Liver (tissue), 9 donors: ENCODE measurements around the gene DNAJB6. TPM values are rescaled to one million over a fixed set of nuclear protein-coding genes. Genes with fewer than 3 reads are reported as not detected.

ENCODE experiments used
- DNase-seq: peaks from one replicate; pipeline ENCODE4 v3.0.0-alpha.2; 2017; ENCODE audit warnings: low spot score
- H3K27ac ChIP-seq, 2 donors: one replicate each; pipeline ENCODE4 v1.7.0; 2013; ENCODE audit warnings: inconsistent platforms in 2 of 2, low read length in 2 of 2, control low read depth in 1 of 2, low read depth in 1 of 2, mild to moderate bottlenecking in 1 of 2
- H3K27me3 ChIP-seq, 4 donors: one replicate each; pipeline versions ENCODE4 v1.6.1 to v1.7.0; 2013; ENCODE audit warnings: low read length in 3 of 4, inconsistent platforms in 1 of 4, mild to moderate bottlenecking in 1 of 4, moderate library complexity in 1 of 4; ENCODE audit not compliant: control insufficient read depth in 4 of 4, insufficient read depth in 4 of 4
- H3K36me3 ChIP-seq, 4 donors: one replicate each; pipeline versions ENCODE4 v1.6.1 to v1.7.0; 2013; ENCODE audit warnings: low read length in 3 of 4, mild to moderate bottlenecking in 3 of 4, low read depth in 1 of 4, moderate library complexity in 1 of 4; ENCODE audit not compliant: control insufficient read depth in 4 of 4, insufficient read depth in 3 of 4
- H3K4me1 ChIP-seq, 4 donors: one replicate each; pipeline versions ENCODE4 v1.6.1 to v1.7.0; 2013; ENCODE audit warnings: low read length in 3 of 4, mild to moderate bottlenecking in 3 of 4, moderate library complexity in 1 of 4; ENCODE audit not compliant: control insufficient read depth in 4 of 4, insufficient read depth in 4 of 4
- H3K4me3 ChIP-seq, 3 donors: one replicate each; pipeline versions ENCODE4 v1.6.1 to v1.7.0; 2013; ENCODE audit warnings: low read length in 3 of 3, control low read depth in 1 of 3, low read depth in 1 of 3, mild to moderate bottlenecking in 1 of 3
- H3K9ac ChIP-seq, 2 donors: one replicate each; pipeline ENCODE4 v1.7.0; 2013; ENCODE audit warnings: low read length in 2 of 2, mild to moderate bottlenecking in 2 of 2, moderate library complexity in 2 of 2, control low read depth in 1 of 2, low read depth in 1 of 2
- H3K9me3 ChIP-seq, 4 donors: one replicate each; pipeline versions ENCODE4 v1.6.1 to v1.7.0; 2013; ENCODE audit warnings: low read length in 3 of 4; ENCODE audit not compliant: control insufficient read depth in 4 of 4
- ATF3 ChIP-seq: IDR thresholded peaks from 2 replicates; pipeline ENCODE4 v1.6.1; 2016; ENCODE audit warnings: antibody characterized with exemption
- EGR1 ChIP-seq, 2 donors: IDR thresholded peaks; 2 replicates each; pipeline ENCODE4 v1.6.1; 2016 to 2018; ENCODE audit warnings: antibody characterized with exemption in 2 of 2, low read depth in 2 of 2
- FOXA1 ChIP-seq: IDR thresholded peaks from 2 replicates; pipeline ENCODE4 v1.6.1; 2016; ENCODE audit warnings: antibody characterized with exemption
- FOXA2 ChIP-seq: IDR thresholded peaks from 2 replicates; pipeline ENCODE4 v1.6.1; 2016; ENCODE audit warnings: antibody characterized with exemption
- GABPA ChIP-seq, 2 donors: IDR thresholded peaks in 1 of 2; conservative IDR thresholded peaks in 1 of 2; 2 replicates each; pipeline ENCODE4 v1.6.1; 2016; ENCODE audit warnings: antibody characterized with exemption in 2 of 2, mild to moderate bottlenecking in 1 of 2, moderate library complexity in 1 of 2
- HNF4G ChIP-seq: IDR thresholded peaks from 2 replicates; pipeline ENCODE4 v1.6.1; 2016; ENCODE audit warnings: antibody characterized with exemption
- JUND ChIP-seq, 2 donors: IDR thresholded peaks; 2 replicates each; pipeline ENCODE4 v1.6.1; 2016; ENCODE audit warnings: antibody characterized with exemption in 2 of 2
- MAX ChIP-seq: IDR thresholded peaks from 2 replicates; pipeline ENCODE4 v1.6.1; 2016; ENCODE audit warnings: antibody characterized with exemption
- NR2F2 ChIP-seq: IDR thresholded peaks from 2 replicates; pipeline ENCODE4 v1.6.1; 2016; ENCODE audit warnings: antibody characterized with exemption
- RAD21 ChIP-seq, 2 donors: IDR thresholded peaks; 2 replicates each; pipeline ENCODE4 v1.6.1; 2016; ENCODE audit warnings: antibody characterized with exemption in 2 of 2, mild to moderate bottlenecking in 2 of 2
- REST ChIP-seq: IDR thresholded peaks from 2 replicates; pipeline ENCODE4 v1.6.1; 2016; ENCODE audit warnings: antibody characterized with exemption, mild to moderate bottlenecking
- RXRA ChIP-seq, 2 donors: IDR thresholded peaks; 2 replicates each; pipeline ENCODE4 v1.6.1; 2017 to 2018; ENCODE audit warnings: antibody characterized with exemption in 2 of 2, mild to moderate bottlenecking in 1 of 2
- SP1 ChIP-seq: IDR thresholded peaks from 2 replicates; pipeline ENCODE4 v1.6.1; 2018; ENCODE audit warnings: antibody characterized with exemption, mild to moderate bottlenecking
- TAF1 ChIP-seq: conservative IDR thresholded peaks from 2 replicates; pipeline ENCODE4 v1.6.1; 2016; ENCODE audit warnings: antibody characterized with exemption, mild to moderate bottlenecking
- YY1 ChIP-seq: IDR thresholded peaks from 2 replicates; pipeline ENCODE4 v1.6.1; 2016; ENCODE audit warnings: antibody characterized with exemption, mild to moderate bottlenecking
- WGBS: extraction: QIAGEN DNeasy Blood & Tissue Kit; methylation state at CpG from one replicate; pipeline ENCODE4 v1.1.7; 2013; 5-methylcytosine and 5-hydroxymethylcytosine counted together
- polyA plus RNA-seq, 2 donors: library from polyadenylated mRNA; stranded (reverse) in 1 of 2; unstranded in 1 of 2; fragments of 200-250 nt in 1 of 2; fragments of >200 nt in 1 of 2; fragmentation: Nextera tagmentation in 1 of 2; extraction: Ambion mirVana in 1 of 2; gene quantifications; one replicate each; pipeline versions ENCODE4 v1.2.1 to v1.2.3, GENCODE V29; 2013 to 2015
- total RNA-seq, 2 donors: library from RNA; depleted of rRNA; stranded (reverse); fragments of >200 nt; gene quantifications; one replicate each; pipeline ENCODE4 v1.2.3, GENCODE V29; 2014
- TF ChIP-seq, protein P1 (sequence below): fragments of 150-350 bp; IDR thresholded peaks from 2 replicates; pipeline ENCODE4 v1.5.1; 2017; ENCODE audit warnings: improper control_type of control experiment, low read depth, low read length; ENCODE audit not compliant: missing input control
- TF ChIP-seq, protein P2 (sequence below): IDR thresholded peaks from 2 replicates; pipeline ENCODE4 v1.6.1; 2016; ENCODE audit warnings: antibody characterized with exemption
- donor health status: healthy.
- donor health status: healthy.
- donor health status: healthy.
- donor health status: healthy.
- donor health status: healthy.

Gene DNAJB6
- total and polyA plus RNA-seq, 4 donors, result 26.5 to 46.6 (median 42.4) TPM

- Histone ChIP-seq H3K4me1 (no peaks in the 10 kb centered on the region), H3K9me3 (no peaks in the 10 kb centered on the region), H3K4me3 (no peak overlapping the region), H3K27ac (no peak overlapping the region), H3K9ac (no peak overlapping the region), H3K27me3 (no peaks in the 10 kb centered on the region), H3K36me3 (no peaks in the 10 kb centered on the region)
- no peak for DNase-seq
- WGBS, result 83% methylated on average over 29 of the region's 29 CpGs
- TF ChIP-seq GABPA (IDR thresholded peaks at IDR 0.05 in 1 of 2, conservative IDR thresholded peaks at IDR 0.05 in 1 of 2) (no peak), MAX (no peak), RAD21 (IDR thresholded peaks at IDR 0.05) (no peak), FOXA2 (no peak), JUND (IDR thresholded peaks at IDR 0.05) (no peak), RXRA (IDR thresholded peaks at IDR 0.05) (no peak), NR2F2 (no peak), FOXA1 (no peak), EGR1 (IDR thresholded peaks at IDR 0.05; ENCODE audit: low read depth in 2 of 2) (no peak)
- TF ChIP-seq, protein P1, sequence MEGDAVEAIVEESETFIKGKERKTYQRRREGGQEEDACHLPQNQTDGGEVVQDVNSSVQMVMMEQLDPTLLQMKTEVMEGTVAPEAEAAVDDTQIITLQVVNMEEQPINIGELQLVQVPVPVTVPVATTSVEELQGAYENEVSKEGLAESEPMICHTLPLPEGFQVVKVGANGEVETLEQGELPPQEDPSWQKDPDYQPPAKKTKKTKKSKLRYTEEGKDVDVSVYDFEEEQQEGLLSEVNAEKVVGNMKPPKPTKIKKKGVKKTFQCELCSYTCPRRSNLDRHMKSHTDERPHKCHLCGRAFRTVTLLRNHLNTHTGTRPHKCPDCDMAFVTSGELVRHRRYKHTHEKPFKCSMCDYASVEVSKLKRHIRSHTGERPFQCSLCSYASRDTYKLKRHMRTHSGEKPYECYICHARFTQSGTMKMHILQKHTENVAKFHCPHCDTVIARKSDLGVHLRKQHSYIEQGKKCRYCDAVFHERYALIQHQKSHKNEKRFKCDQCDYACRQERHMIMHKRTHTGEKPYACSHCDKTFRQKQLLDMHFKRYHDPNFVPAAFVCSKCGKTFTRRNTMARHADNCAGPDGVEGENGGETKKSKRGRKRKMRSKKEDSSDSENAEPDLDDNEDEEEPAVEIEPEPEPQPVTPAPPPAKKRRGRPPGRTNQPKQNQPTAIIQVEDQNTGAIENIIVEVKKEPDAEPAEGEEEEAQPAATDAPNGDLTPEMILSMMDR, result no peak
- TF ChIP-seq, protein P2, sequence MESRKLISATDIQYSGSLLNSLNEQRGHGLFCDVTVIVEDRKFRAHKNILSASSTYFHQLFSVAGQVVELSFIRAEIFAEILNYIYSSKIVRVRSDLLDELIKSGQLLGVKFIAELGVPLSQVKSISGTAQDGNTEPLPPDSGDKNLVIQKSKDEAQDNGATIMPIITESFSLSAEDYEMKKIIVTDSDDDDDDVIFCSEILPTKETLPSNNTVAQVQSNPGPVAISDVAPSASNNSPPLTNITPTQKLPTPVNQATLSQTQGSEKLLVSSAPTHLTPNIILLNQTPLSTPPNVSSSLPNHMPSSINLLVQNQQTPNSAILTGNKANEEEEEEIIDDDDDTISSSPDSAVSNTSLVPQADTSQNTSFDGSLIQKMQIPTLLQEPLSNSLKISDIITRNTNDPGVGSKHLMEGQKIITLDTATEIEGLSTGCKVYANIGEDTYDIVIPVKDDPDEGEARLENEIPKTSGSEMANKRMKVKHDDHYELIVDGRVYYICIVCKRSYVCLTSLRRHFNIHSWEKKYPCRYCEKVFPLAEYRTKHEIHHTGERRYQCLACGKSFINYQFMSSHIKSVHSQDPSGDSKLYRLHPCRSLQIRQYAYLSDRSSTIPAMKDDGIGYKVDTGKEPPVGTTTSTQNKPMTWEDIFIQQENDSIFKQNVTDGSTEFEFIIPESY, result no peak
These were observed 94.6 kb downstream of the DNAJB6 start for GRCh38 chr7:157431173-157431950.

GRCh38 chr7:157431951-157432540 is 95.2 kb downstream of the DNAJB6 start:
- Histone ChIP-seq H3K4me1 (no peaks in the 10 kb centered on the region), H3K9ac (no peak overlapping the region), H3K27ac (no peak overlapping the region), H3K36me3 (no peaks in the 10 kb centered on the region), H3K9me3 (no peaks in the 10 kb centered on the region), H3K27me3 (no peaks in the 10 kb centered on the region), H3K4me3 (no peak overlapping the region)
- 76% methylated on average over 22 of the region's 22 CpGs for WGBS
- DNase-seq, result no peak
- no peak for TF ChIP-seq HNF4G
- TF ChIP-seq NR2F2, result no peak
- TF ChIP-seq RXRA (IDR thresholded peaks at IDR 0.05), result no peak
- no peak for TF ChIP-seq ATF3
- TF ChIP-seq YY1, result no peak
- TF ChIP-seq TAF1, result no peak
- no peak for TF ChIP-seq MAX
- TF ChIP-seq RAD21 (IDR thresholded peaks at IDR 0.05), result no peak
- TF ChIP-seq, protein P1, result no peak
- TF ChIP-seq JUND (IDR thresholded peaks at IDR 0.05), result no peak
- TF ChIP-seq REST, result no peak
- TF ChIP-seq SP1, result no peak
- no peak for TF ChIP-seq EGR1 (IDR thresholded peaks at IDR 0.05; ENCODE audit: low read depth in 2 of 2)
